Chondrocyte (in vitro differentiated cells): Measurements from ENCODE around the gene NEDD4L. TPM values are rescaled to one million over a fixed set of nuclear protein-coding genes. Genes with fewer than 3 reads are reported as not detected.

Experiments
- DNase-seq: peaks from one replicate; pipeline ENCODE4 v3.0.0; 2021; ENCODE audit warnings: mixed read lengths, low spot score
- H3K27ac Mint-ChIP-seq: one replicate; pipeline ENCODE4 v1.8.0; 2021; ENCODE audit warnings: mild to moderate bottlenecking, moderate library complexity, mixed read lengths; ENCODE audit not compliant: unreplicated experiment
- H3K27me3 Mint-ChIP-seq: 2 replicates; pipeline ENCODE4 v1.8.0; 2021; ENCODE audit warnings: low read depth, mixed read lengths
- H3K36me3 Mint-ChIP-seq: 2 replicates; pipeline ENCODE4 v1.8.0; 2021; ENCODE audit warnings: low read depth, mixed read lengths
- H3K4me1 Mint-ChIP-seq: 2 replicates; pipeline ENCODE4 v1.8.0; 2021; ENCODE audit warnings: low read depth, mild to moderate bottlenecking, mixed read lengths
- H3K4me3 Mint-ChIP-seq: one replicate; pipeline ENCODE4 v1.8.0; 2021; ENCODE audit warnings: mild to moderate bottlenecking, moderate library complexity, mixed read lengths; ENCODE audit not compliant: unreplicated experiment
- H3K9me3 Mint-ChIP-seq: 2 replicates; pipeline ENCODE4 v1.8.0; 2021; ENCODE audit warnings: low read depth, mixed read lengths
- CTCF ChIP-seq: fragments of 200-600 bp; sonication (generic); IDR thresholded peaks from 2 replicates; pipeline ENCODE4 v1.5.0; 2021; ENCODE audit warnings: antibody characterized with exemption, mild to moderate bottlenecking, moderate library complexity
- total RNA-seq: library from RNA; stranded (reverse); gene quantifications from 3 replicates; pipeline ENCODE4 v1.2.1, GENCODE V29; 2021

NEDD4L gene
- total RNA-seq, 1 donor from 2014 or later: 25.8 TPM

- Mint-ChIP-seq H3K9me3 (no peaks in the 10 kb centered on the region), H3K36me3 (no peaks in the 10 kb centered on the region), H3K27ac (no peak overlapping the region), H3K27me3 (no peaks in the 10 kb centered on the region), H3K4me1 (peaks cover 57% of the 10 kb centered on the region), H3K4me3 (no peak overlapping the region)
- no peak for DNase-seq
- no peak for TF ChIP-seq CTCF
These were observed 243.6 kb downstream of the NEDD4L start for GRCh38 chr18:58287353-58288274.

GRCh38 chr18:58288921-58289797 is 245.1 kb downstream of the NEDD4L start:
- peaks cover 58% of the 10 kb centered on the region for H3K4me1 Mint-ChIP-seq
- no peaks in the 10 kb centered on the region for H3K36me3 Mint-ChIP-seq

GRCh38 chr18:58290116-58290695 is 246.2 kb downstream of the NEDD4L start:
- H3K9me3 Mint-ChIP-seq: no peaks in the 10 kb centered on the region
- no peak overlapping the region for H3K4me3 Mint-ChIP-seq
- peak overlapping the region; percentile 58 for H3K27ac Mint-ChIP-seq
- TF ChIP-seq CTCF: no peak
- no peaks in the 10 kb centered on the region for H3K27me3 Mint-ChIP-seq
- H3K4me1 Mint-ChIP-seq: peaks cover 58% of the 10 kb centered on the region
- DNase-seq: no peak
- H3K36me3 Mint-ChIP-seq: no peaks in the 10 kb centered on the region

More at GRCh38 chr18:58288921-58289797, 245.1 kb downstream of the NEDD4L start:
- H3K9me3 Mint-ChIP-seq: no peaks in the 10 kb centered on the region
- no peak overlapping the region for H3K4me3 Mint-ChIP-seq
- peak overlapping the region; percentile 50 for H3K27ac Mint-ChIP-seq
- TF ChIP-seq CTCF: no peak
- no peak for DNase-seq
- H3K27me3 Mint-ChIP-seq: no peaks in the 10 kb centered on the region

GRCh38 chr18:58291131-58291530 is 247.1 kb downstream of the NEDD4L start:
- TF ChIP-seq CTCF: no peak
- DNase-seq: no peak
- no peaks in the 10 kb centered on the region for H3K9me3 Mint-ChIP-seq
- H3K27me3 Mint-ChIP-seq: no peaks in the 10 kb centered on the region
- no peaks in the 10 kb centered on the region for H3K36me3 Mint-ChIP-seq
- H3K27ac Mint-ChIP-seq: peak overlapping the region; percentile 58
- peaks cover 58% of the 10 kb centered on the region for H3K4me1 Mint-ChIP-seq
- no peak overlapping the region for H3K4me3 Mint-ChIP-seq

GRCh38 chr18:58292638-58293037 is 248.6 kb downstream of the NEDD4L start:
- Mint-ChIP-seq H3K4me3 (no peak overlapping the region), H3K27ac (no peak overlapping the region), H3K4me1 (peaks cover 46% of the 10 kb centered on the region), H3K27me3 (no peaks in the 10 kb centered on the region), H3K9me3 (no peaks in the 10 kb centered on the region), H3K36me3 (no peaks in the 10 kb centered on the region)
- no peak for DNase-seq
- no peak for TF ChIP-seq CTCF
